HEK293 (cell line): ENCODE results near the gene TCEAL6.

Experiments
- CTCF ChIA-PET: fragments of 350-600 bp; formaldehyde crosslinking; extraction: SDS; loops from one replicate; lab custom pipeline; 2021; ENCODE audit warnings: antibody characterized with exemption; lab: Yijun Ruan, JAX
- POLR2A ChIA-PET: fragments of 300-600 bp; formaldehyde crosslinking; extraction: SDS; loops from one replicate; lab custom pipeline; 2020; ENCODE audit warnings: antibody characterized with exemption, inconsistent platforms; lab: Yijun Ruan, JAX
- H3K27ac ChIP-seq: fragments of 200-500 bp; sonication (Bioruptor generic); 2 replicates; pipeline ENCODE4 v1.5.1; 2014; ENCODE audit warnings: low read depth, low read length, control low read depth, inconsistent platforms; ENCODE audit errors: extremely low read depth
- H3K36me3 ChIP-seq, 2 experiments: fragments of 200-500 bp in 1 of 2; sonication (Bioruptor generic) in 1 of 2; 1 replicate in 1 of 2; 2 replicates in 1 of 2; pipeline ENCODE4 v1.5.1; 2014 to 2017; ENCODE audit warnings: inconsistent platforms in 2 of 2, low read length in 2 of 2; ENCODE audit not compliant: control insufficient read depth in 2 of 2, insufficient read depth in 1 of 2
- H3K4me1 ChIP-seq: fragments of 200-500 bp; sonication (Bioruptor generic); 2 replicates; pipeline ENCODE4 v1.5.1; 2014; ENCODE audit warnings: mild to moderate bottlenecking, low read length, inconsistent platforms; ENCODE audit not compliant: control insufficient read depth, insufficient read depth
- H3K4me3 ChIP-seq: 2 replicates; pipeline ENCODE4 v1.5.1; 2011; ENCODE audit warnings: low read depth, mild to moderate bottlenecking, control low read depth, low read length, moderate library complexity
- H3K9me3 ChIP-seq: fragments of 200-500 bp; sonication (Bioruptor generic); 2 replicates; pipeline ENCODE4 v1.5.1; 2014; ENCODE audit warnings: low read depth, low read length, inconsistent platforms; ENCODE audit not compliant: control insufficient read depth, insufficient read depth
- BCL6B ChIP-seq: fragments of 450-650 bp; formaldehyde crosslinking; IDR thresholded peaks from 2 replicates; pipeline ENCODE4 v1.5.1; 2017; ENCODE audit warnings: missing biosample characterization, missing genetic modification characterization
- CTCF ChIP-seq: fragments of 450-650 bp; formaldehyde crosslinking; IDR thresholded peaks from 2 replicates; pipeline ENCODE4 v1.5.1; 2016; ENCODE audit warnings: missing biosample characterization, missing genetic modification characterization
- GFI1B ChIP-seq: fragments of 450-650 bp; formaldehyde crosslinking; IDR thresholded peaks from 2 replicates; pipeline ENCODE4 v1.5.1; 2016; ENCODE audit warnings: missing biosample characterization, missing genetic modification characterization
- KLF10 ChIP-seq: fragments of 450-650 bp; IDR thresholded peaks from 2 replicates; pipeline ENCODE4 v1.5.1; 2018; ENCODE audit warnings: missing biosample characterization, mild to moderate bottlenecking, missing genetic modification characterization
- KLF17 ChIP-seq: fragments of 450-650 bp; formaldehyde crosslinking; IDR thresholded peaks from 2 replicates; pipeline ENCODE4 v1.5.1; 2016; ENCODE audit warnings: missing biosample characterization, missing genetic modification characterization
- PRDM6 ChIP-seq: fragments of 450-650 bp; formaldehyde crosslinking; IDR thresholded peaks from 2 replicates; pipeline ENCODE4 v1.5.1; 2017; ENCODE audit warnings: missing biosample characterization, missing genetic modification characterization
- SP2 ChIP-seq: fragments of 450-650 bp; formaldehyde crosslinking; IDR thresholded peaks from 2 replicates; pipeline ENCODE4 v1.5.1; 2016; ENCODE audit warnings: missing biosample characterization, missing genetic modification characterization
- YY1 ChIP-seq: fragments of 450-650 bp; formaldehyde crosslinking; IDR thresholded peaks from 2 replicates; pipeline ENCODE4 v1.5.1; 2018; ENCODE audit warnings: missing biosample characterization, missing genetic modification characterization
- ZFP69B ChIP-seq: fragments of 450-650 bp; formaldehyde crosslinking; IDR thresholded peaks from 2 replicates; pipeline ENCODE4 v1.5.1; 2016; ENCODE audit warnings: missing biosample characterization, missing genetic modification characterization
- ZNF138 ChIP-seq: fragments of 450-650 bp; formaldehyde crosslinking; IDR thresholded peaks from 2 replicates; pipeline ENCODE4 v1.5.1; 2016; ENCODE audit warnings: missing biosample characterization, missing genetic modification characterization, borderline replicate concordance
- ZNF202 ChIP-seq: fragments of 450-650 bp; formaldehyde crosslinking; IDR thresholded peaks from 2 replicates; pipeline ENCODE4 v1.5.1; 2016; ENCODE audit warnings: missing biosample characterization, missing genetic modification characterization, borderline replicate concordance
- ZNF274 ChIP-seq, 2 experiments: fragments of 200-500 bp in 1 of 2; fragments of 450-650 bp in 1 of 2; sonication (Bioruptor generic) in 1 of 2; formaldehyde crosslinking in 1 of 2; IDR thresholded peaks; 2 replicates each; pipeline versions ENCODE4 v1.5.1 to v1.6.1; 2014 to 2016; ENCODE audit warnings: borderline replicate concordance in 1 of 2, inconsistent platforms in 1 of 2, low read length in 1 of 2, missing biosample characterization in 1 of 2, missing genetic modification characterization in 1 of 2
- ZNF354C ChIP-seq: fragments of 450-650 bp; formaldehyde crosslinking; IDR thresholded peaks from 2 replicates; pipeline ENCODE4 v1.5.1; 2016; ENCODE audit warnings: missing biosample characterization, missing genetic modification characterization, low read depth, borderline replicate concordance
- ZNF518A ChIP-seq: fragments of 450-650 bp; formaldehyde crosslinking; conservative IDR thresholded peaks from 2 replicates; pipeline ENCODE4 v1.5.1; 2016; ENCODE audit warnings: low read depth, missing biosample characterization, missing genetic modification characterization
- ZNF776 ChIP-seq: fragments of 450-650 bp; formaldehyde crosslinking; IDR thresholded peaks from 2 replicates; pipeline ENCODE4 v1.5.0; 2017; ENCODE audit warnings: missing biosample characterization, missing genetic modification characterization, borderline replicate concordance
- ZNF785 ChIP-seq: fragments of 450-650 bp; formaldehyde crosslinking; IDR thresholded peaks from 2 replicates; pipeline ENCODE4 v1.5.1; 2016; ENCODE audit warnings: missing biosample characterization, missing genetic modification characterization
- TF ChIP-seq, protein P1 (sequence below): fragments of 450-650 bp; formaldehyde crosslinking; IDR thresholded peaks from 2 replicates; pipeline ENCODE4 v1.5.1; 2016; ENCODE audit warnings: missing biosample characterization, missing genetic modification characterization

TCEAL6 gene

GRCh38 chrX:102155806-102156179 is 13.5 kb upstream of the TCEAL6 start, which contains the start of gene BEX5:
TSS of gene BEX5 (minus strand) at chrX:102155977. CDS start at chrX:102154265, 1,712 bp downstream.
- no peak for TF ChIP-seq KLF10 (tag by site-specific recombination)
- TF ChIP-seq, protein P1, sequence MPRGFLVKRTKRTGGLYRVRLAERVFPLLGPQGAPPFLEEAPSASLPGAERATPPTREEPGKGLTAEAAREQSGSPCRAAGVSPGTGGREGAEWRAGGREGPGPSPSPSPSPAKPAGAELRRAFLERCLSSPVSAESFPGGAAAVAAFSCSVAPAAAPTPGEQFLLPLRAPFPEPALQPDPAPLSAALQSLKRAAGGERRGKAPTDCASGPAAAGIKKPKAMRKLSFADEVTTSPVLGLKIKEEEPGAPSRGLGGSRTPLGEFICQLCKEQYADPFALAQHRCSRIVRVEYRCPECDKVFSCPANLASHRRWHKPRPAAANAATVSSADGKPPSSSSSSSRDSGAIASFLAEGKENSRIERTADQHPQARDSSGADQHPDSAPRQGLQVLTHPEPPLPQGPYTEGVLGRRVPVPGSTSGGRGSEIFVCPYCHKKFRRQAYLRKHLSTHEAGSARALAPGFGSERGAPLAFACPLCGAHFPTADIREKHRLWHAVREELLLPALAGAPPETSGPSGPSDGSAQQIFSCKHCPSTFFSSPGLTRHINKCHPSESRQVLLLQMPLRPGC (tag by site-specific recombination), result no peak
- no peak for TF ChIP-seq KLF17 (tag by site-specific recombination)
- TF ChIP-seq ZNF354C (tag by site-specific recombination), result no peak
- TF ChIP-seq ZFP69B (tag by site-specific recombination), result no peak
- no peak for TF ChIP-seq CTCF (tag by site-specific recombination)
- peak; percentile 38; the same call in 1 of the 2 replicates for TF ChIP-seq SP2 (tag by site-specific recombination)
- TF ChIP-seq ZNF202 (tag by site-specific recombination), result no peak
- ChIA-PET POLR2A (no interaction called here), CTCF (no interaction called here)
- no peak within 1 kb of the TSS for H3K27ac ChIP-seq
- H3K9me3 ChIP-seq, result no peaks in the 10 kb centered on the region; the same call in 1 of the 2 replicates
- peak within 1 kb of the TSS; percentile 37 for H3K4me3 ChIP-seq
- H3K36me3 ChIP-seq, result no peaks in the 10 kb centered on the region
- no peaks in the 10 kb centered on the region for H3K4me1 ChIP-seq

- ChIA-PET POLR2A (no interaction called here), CTCF (interaction anchor here (0.6 kb wide), 2 partner anchors 15 to 65 kb away, joined by 3 read pairs; no protein-coding TSS in a partner anchor)
- H3K27ac ChIP-seq, result no peak overlapping the region
- no peak for TF ChIP-seq YY1 (tag by site-specific recombination)
- TF ChIP-seq SP2 (tag by site-specific recombination), result no peak
- no peak for TF ChIP-seq ZNF518A
- no peak for TF ChIP-seq ZNF202 (tag by site-specific recombination)
- TF ChIP-seq ZNF776 (tag by site-specific recombination), result no peak
- TF ChIP-seq ZNF785 (tag by site-specific recombination), result no peak
- no peak for TF ChIP-seq ZNF274 (IDR thresholded peaks at IDR 0.05; ENCODE audit: low read length)
- TF ChIP-seq ZNF274 (tag by site-specific recombination; IDR thresholded peaks at IDR 0.05; ENCODE audit: borderline replicate concordance), result no peak
- no peak for TF ChIP-seq GFI1B (tag by site-specific recombination)
- TF ChIP-seq BCL6B (tag by site-specific recombination), result no peak
- no peak for TF ChIP-seq PRDM6 (tag by site-specific recombination)
- no peak for TF ChIP-seq ZNF138 (tag by site-specific recombination)
These were observed 12.9 kb upstream of the TCEAL6 start for GRCh38 chrX:102154900-102155805.

More at GRCh38 chrX:102154900-102155805, 12.9 kb upstream of the TCEAL6 start:
- no peaks in the 10 kb centered on the region for H3K4me1 ChIP-seq
- no peaks in the 10 kb centered on the region for H3K36me3 ChIP-seq
- no peaks in the 10 kb centered on the region; the same call in 1 of the 2 replicates for H3K9me3 ChIP-seq
- H3K4me3 ChIP-seq, result peak overlapping the region; percentile 37
